OCI-LY1 (cell line): ENCODE measurements around the gene SFXN2.

Experiments
- H2AFZ ChIP-seq: fragments of 200-600 bp; sonication (generic), shearing (Covaris generic); 2 replicates; pipeline ENCODE4 v1.6.0; 2014; ENCODE audit warnings: antibody characterized with exemption, mild to moderate bottlenecking, low read length
- H3F3A ChIP-seq: fragments of 200-600 bp; sonication (generic), shearing (Covaris generic); 2 replicates; pipeline ENCODE4 v1.6.0; 2014; ENCODE audit warnings: mild to moderate bottlenecking, antibody characterized with exemption, low read length, moderate library complexity; ENCODE audit not compliant: insufficient read depth
- H3K27ac ChIP-seq: fragments of 200-600 bp; sonication (generic); 2 replicates; pipeline ENCODE4 v1.5.1; 2014; ENCODE audit warnings: low read length, mixed run types, mild to moderate bottlenecking, low read depth; ENCODE audit not compliant: poor library complexity, severe bottlenecking
- H3K27me3 ChIP-seq: fragments of 200-600 bp; sonication (generic); 2 replicates; pipeline ENCODE4 v1.6.0; 2014; ENCODE audit warnings: antibody characterized with exemption, mild to moderate bottlenecking, low read length, moderate library complexity; ENCODE audit not compliant: insufficient read depth
- H3K36me3 ChIP-seq: fragments of 200-600 bp; sonication (generic); 2 replicates; pipeline ENCODE4 v1.6.1; 2014; ENCODE audit warnings: mild to moderate bottlenecking, antibody characterized with exemption, low read length, moderate library complexity, mixed read lengths; ENCODE audit not compliant: insufficient read depth
- H3K4me1 ChIP-seq: fragments of 200-600 bp; sonication (generic); 2 replicates; pipeline ENCODE4 v1.5.1; 2014; ENCODE audit warnings: mild to moderate bottlenecking, low read length, moderate library complexity; ENCODE audit not compliant: insufficient read depth, severe bottlenecking
- H3K4me2 ChIP-seq: fragments of 200-600 bp; sonication (generic), shearing (Covaris generic); 2 replicates; pipeline ENCODE4 v1.6.1; 2014; ENCODE audit warnings: low read length
- H3K4me3 ChIP-seq: fragments of 200-600 bp; sonication (generic); 2 replicates; pipeline ENCODE4 v1.5.1; 2014; ENCODE audit warnings: low read length, low read depth, mild to moderate bottlenecking, mixed read lengths; ENCODE audit not compliant: poor library complexity, severe bottlenecking
- H3K79me2 ChIP-seq: fragments of 200-600 bp; shearing (Covaris generic); 2 replicates; pipeline ENCODE4 v1.6.1; 2016; ENCODE audit warnings: mixed run types, low read length, mixed read lengths; ENCODE audit not compliant: insufficient read depth
- H3K9ac ChIP-seq: fragments of 200-600 bp; sonication (generic), shearing (Covaris generic); 2 replicates; pipeline ENCODE4 v1.6.1; 2014; ENCODE audit warnings: mild to moderate bottlenecking, low read length, mixed read lengths
- H3K9me2 ChIP-seq: fragments of 200-600 bp; sonication (generic), shearing (Covaris generic); 2 replicates; pipeline ENCODE4 v1.6.1; 2014; ENCODE audit warnings: low read depth, mild to moderate bottlenecking, low read length, mixed read lengths
- H3K9me3 ChIP-seq: fragments of 200-600 bp; shearing (Covaris generic); 2 replicates; pipeline ENCODE4 v1.6.1; 2014; ENCODE audit warnings: low read length, mixed read lengths
- H4K20me1 ChIP-seq: fragments of 200-600 bp; sonication (generic), shearing (Covaris generic); 2 replicates; pipeline ENCODE4 v1.6.0; 2016; ENCODE audit warnings: mild to moderate bottlenecking, low read length; ENCODE audit not compliant: insufficient read depth
- EZH2 ChIP-seq: fragments of 200-600 bp; sonication (generic), shearing (Covaris generic); IDR thresholded peaks from 2 replicates; pipeline ENCODE4 v1.8.0; 2017; ENCODE audit warnings: borderline replicate concordance, mixed run types, mild to moderate bottlenecking, antibody characterized with exemption, low read length, moderate library complexity, mixed read lengths
- TF ChIP-seq, protein P1 (sequence below): fragments of 200-600 bp; sonication (generic), shearing (Covaris generic); IDR thresholded peaks from 2 replicates; pipeline ENCODE4 v1.5.1; 2017; ENCODE audit warnings: mild to moderate bottlenecking, antibody characterized with exemption, low read length, moderate library complexity, mixed read lengths

SFXN2 gene

DNA sequence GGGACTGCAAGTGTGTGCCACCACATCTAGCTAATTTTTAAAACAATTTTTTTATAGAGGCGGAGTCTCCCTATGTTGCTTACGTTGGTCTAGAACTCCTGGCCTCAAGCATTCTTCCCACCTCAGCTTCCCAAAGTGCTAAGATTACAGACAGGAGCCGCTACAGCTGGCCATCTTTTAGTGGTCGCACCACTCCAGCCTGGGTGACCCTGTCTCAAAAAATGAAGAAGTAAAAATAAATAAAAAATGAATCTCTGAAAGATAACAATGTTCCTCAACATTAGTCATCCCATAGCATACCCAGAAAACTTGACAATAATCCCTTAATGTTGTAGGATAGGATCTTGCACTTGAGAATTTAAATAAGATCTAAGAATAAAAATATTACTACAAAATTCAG is 47.5 kb downstream of the SFXN2 start:
- Histone ChIP-seq H3F3A (no peaks in the 10 kb centered on the region), H3K9me2 (no peaks in the 10 kb centered on the region), H3K9ac (no peak overlapping the region), H4K20me1 (no peaks in the 10 kb centered on the region), H3K4me3 (no peak overlapping the region), H3K36me3 (no peaks in the 10 kb centered on the region), H3K4me2 (no peak overlapping the region), H3K4me1 (peaks cover 28% of the 10 kb centered on the region), H3K79me2 (no peaks in the 10 kb centered on the region), H3K27ac (no peak overlapping the region), H3K27me3 (no peaks in the 10 kb centered on the region), H2AFZ (no peak overlapping the region), H3K9me3 (no peaks in the 10 kb centered on the region)
- TF ChIP-seq, protein P1, sequence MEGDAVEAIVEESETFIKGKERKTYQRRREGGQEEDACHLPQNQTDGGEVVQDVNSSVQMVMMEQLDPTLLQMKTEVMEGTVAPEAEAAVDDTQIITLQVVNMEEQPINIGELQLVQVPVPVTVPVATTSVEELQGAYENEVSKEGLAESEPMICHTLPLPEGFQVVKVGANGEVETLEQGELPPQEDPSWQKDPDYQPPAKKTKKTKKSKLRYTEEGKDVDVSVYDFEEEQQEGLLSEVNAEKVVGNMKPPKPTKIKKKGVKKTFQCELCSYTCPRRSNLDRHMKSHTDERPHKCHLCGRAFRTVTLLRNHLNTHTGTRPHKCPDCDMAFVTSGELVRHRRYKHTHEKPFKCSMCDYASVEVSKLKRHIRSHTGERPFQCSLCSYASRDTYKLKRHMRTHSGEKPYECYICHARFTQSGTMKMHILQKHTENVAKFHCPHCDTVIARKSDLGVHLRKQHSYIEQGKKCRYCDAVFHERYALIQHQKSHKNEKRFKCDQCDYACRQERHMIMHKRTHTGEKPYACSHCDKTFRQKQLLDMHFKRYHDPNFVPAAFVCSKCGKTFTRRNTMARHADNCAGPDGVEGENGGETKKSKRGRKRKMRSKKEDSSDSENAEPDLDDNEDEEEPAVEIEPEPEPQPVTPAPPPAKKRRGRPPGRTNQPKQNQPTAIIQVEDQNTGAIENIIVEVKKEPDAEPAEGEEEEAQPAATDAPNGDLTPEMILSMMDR = no peak
- TF ChIP-seq EZH2 = no peak

DNA sequence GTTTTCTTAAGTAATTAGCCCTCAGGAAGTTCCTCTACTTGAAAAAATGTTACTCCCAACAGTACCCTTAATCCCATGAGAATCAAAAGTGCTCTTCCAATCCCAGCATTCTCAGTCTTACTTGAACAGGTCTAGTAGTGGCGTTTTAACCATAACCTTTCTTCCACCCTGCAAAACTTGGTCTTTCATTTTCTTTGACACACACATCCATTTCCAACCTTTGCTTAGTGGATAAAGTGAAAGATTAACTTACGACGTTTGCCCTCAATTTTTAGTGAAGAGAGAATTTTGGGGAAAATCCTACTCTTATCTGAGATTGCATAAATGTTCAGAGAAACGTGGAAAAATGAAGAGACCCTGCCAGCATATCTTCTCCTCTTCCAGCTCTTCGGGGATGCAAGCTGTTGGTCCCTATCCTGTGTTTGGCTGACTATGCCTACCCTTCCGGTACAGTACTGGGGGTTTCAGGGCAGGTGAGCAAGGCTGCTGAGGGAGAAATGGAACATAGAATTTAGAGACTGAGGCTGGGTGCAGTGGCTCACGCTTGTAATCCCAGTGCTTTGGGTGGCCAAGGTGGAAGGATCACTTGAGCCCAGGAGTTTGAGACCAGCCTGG is 48.1 kb downstream of the SFXN2 start:
- no peaks in the 10 kb centered on the region for H3K9me3 ChIP-seq
- H3K4me2 ChIP-seq = no peak overlapping the region
- H3K4me3 ChIP-seq = no peak overlapping the region
- H2AFZ ChIP-seq = no peak overlapping the region
- no peaks in the 10 kb centered on the region for H3K36me3 ChIP-seq
- no peaks in the 10 kb centered on the region for H3F3A ChIP-seq
- H3K4me1 ChIP-seq = peaks cover 30% of the 10 kb centered on the region
- no peak for TF ChIP-seq EZH2
- TF ChIP-seq, protein P1 = no peak
- no peaks in the 10 kb centered on the region for H3K79me2 ChIP-seq
- no peaks in the 10 kb centered on the region for H4K20me1 ChIP-seq
- no peaks in the 10 kb centered on the region for H3K9me2 ChIP-seq
- H3K27ac ChIP-seq = no peak overlapping the region
- no peaks in the 10 kb centered on the region for H3K27me3 ChIP-seq
- H3K9ac ChIP-seq = no peak overlapping the region

DNA sequence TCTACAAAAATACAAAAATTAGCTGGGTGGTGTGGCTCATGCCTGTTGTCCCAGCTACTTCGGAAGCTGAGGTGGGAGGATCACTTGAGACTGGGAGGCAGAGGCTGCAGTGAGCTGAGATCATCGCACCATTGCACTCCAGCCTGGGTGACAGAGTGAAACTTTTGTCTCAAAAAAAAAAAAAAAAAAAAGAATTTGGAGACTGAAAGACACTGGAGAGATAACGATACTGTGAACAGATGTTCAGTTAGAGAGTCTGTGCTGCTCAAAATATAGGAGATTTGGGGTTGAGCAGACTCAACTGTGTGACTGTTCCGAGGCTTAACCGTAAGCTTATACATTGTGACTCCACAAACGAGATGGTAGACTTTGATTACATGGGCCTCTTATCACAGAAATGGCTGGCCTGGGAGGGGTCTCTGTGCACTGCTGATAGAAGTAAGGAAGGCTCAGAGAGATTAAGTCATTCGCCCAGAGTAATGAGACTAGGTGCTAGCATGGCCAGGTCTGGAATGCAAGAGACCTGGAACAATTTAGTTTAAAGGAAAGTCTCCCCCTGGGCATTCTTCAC is 48.7 kb downstream of the SFXN2 start:
- H3K27me3 ChIP-seq = no peaks in the 10 kb centered on the region
- no peak for TF ChIP-seq EZH2
- TF ChIP-seq, protein P1 = no peak
- no peaks in the 10 kb centered on the region for H3K79me2 ChIP-seq
- H3K9me2 ChIP-seq = no peaks in the 10 kb centered on the region
- H3K4me3 ChIP-seq = no peak overlapping the region
- H3K4me2 ChIP-seq = no peak overlapping the region
- H3K36me3 ChIP-seq = no peaks in the 10 kb centered on the region
- no peaks in the 10 kb centered on the region for H3K9me3 ChIP-seq
- H2AFZ ChIP-seq = no peak overlapping the region
- no peaks in the 10 kb centered on the region for H4K20me1 ChIP-seq
- H3K27ac ChIP-seq = no peak overlapping the region
- H3K9ac ChIP-seq = no peak overlapping the region
- H3F3A ChIP-seq = no peaks in the 10 kb centered on the region
- H3K4me1 ChIP-seq = peaks cover 33% of the 10 kb centered on the region
